Retinal pigment epithelial cell (primary cell): ENCODE results near the gene KAT7.
A peak's percentile ranks its signal among the peaks of the same experiment; 100 is the strongest.

Source experiments
- DNase-seq: peaks from one replicate; pipeline ENCODE4 v3.0.0-alpha.2; 2010; ENCODE audit warnings: low read depth
- H3K4me3 ChIP-seq: 2 replicates; pipeline ENCODE4 v1.5.1; 2011; ENCODE audit warnings: mild to moderate bottlenecking, low read length, control low read depth, moderate library complexity
- TF ChIP-seq, protein P1 (sequence below): conservative IDR thresholded peaks from 2 replicates; pipeline ENCODE4 v1.5.1; 2011; ENCODE audit warnings: low read depth, low read length, control low read depth, inconsistent platforms

KAT7 gene

DNA sequence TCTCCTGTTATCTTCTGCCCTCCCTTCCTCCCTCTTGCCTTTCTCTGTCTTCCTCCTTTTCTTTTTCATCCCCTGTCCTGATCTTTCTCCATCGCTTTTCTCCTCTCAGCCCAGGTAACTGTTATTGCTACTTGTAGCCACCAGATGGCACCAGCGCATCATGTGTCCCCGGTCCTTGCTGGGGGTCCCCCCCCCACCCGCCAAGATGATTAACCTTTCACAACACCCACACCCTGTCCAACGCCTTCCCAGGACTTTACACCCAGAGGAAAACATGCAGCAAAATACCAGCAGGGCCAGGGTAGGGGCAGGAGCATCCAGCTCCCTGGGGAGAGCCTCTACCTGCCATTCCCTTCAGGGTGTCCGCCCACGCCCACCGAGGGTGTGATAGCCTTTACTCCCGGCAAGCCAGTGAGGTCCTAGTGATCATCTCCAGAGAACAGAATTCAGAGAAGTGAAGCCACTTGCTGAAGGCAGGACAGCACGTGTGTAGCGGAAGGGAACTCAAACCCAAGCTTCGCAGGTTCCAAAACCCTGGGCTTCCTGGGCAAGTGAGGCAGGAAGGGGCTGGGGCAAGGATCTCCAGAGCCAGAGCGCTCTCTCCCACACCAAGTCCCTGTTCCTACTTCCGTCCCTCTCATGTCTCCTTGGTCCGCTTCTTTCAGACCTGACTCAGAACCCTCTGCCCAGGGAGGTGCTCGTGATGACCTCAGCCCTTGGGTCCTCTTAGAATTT is 72.8 kb downstream of the KAT7 start:
- no peak overlapping the region for H3K4me3 ChIP-seq
- DNase-seq, result no peak
- TF ChIP-seq, protein P1, sequence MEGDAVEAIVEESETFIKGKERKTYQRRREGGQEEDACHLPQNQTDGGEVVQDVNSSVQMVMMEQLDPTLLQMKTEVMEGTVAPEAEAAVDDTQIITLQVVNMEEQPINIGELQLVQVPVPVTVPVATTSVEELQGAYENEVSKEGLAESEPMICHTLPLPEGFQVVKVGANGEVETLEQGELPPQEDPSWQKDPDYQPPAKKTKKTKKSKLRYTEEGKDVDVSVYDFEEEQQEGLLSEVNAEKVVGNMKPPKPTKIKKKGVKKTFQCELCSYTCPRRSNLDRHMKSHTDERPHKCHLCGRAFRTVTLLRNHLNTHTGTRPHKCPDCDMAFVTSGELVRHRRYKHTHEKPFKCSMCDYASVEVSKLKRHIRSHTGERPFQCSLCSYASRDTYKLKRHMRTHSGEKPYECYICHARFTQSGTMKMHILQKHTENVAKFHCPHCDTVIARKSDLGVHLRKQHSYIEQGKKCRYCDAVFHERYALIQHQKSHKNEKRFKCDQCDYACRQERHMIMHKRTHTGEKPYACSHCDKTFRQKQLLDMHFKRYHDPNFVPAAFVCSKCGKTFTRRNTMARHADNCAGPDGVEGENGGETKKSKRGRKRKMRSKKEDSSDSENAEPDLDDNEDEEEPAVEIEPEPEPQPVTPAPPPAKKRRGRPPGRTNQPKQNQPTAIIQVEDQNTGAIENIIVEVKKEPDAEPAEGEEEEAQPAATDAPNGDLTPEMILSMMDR, result peak; percentile 76

DNA sequence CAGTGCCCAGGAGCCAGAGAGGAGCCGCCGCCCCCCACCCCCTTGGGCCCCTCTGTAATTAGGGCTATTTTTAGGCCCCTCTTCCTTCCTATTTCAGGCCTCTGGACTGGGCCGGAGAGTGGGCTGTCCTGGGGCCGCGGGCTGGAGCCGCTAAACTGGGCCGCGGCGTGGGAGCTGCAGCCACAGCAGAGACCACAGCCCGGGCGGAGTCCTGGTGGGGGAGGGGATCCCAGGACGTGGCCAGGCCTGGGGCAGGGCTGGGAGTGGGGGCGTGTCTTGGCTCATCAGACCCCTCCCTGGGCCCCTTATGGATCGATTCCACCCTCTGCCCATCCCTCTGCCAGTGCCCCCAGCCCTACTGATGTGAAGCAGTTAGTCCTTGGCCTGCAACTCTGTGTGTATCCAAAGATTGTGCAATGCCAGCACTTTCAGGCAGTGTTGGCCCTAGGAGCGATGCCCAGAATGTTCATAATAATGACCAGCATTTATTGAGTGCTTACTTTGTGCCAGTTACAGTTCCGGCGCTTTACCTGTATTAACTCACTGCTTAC is 74.4 kb downstream of the KAT7 start:
- DNase-seq, result no peak
- H3K4me3 ChIP-seq, result no peak overlapping the region
- TF ChIP-seq, protein P1, result no peak

DNA sequence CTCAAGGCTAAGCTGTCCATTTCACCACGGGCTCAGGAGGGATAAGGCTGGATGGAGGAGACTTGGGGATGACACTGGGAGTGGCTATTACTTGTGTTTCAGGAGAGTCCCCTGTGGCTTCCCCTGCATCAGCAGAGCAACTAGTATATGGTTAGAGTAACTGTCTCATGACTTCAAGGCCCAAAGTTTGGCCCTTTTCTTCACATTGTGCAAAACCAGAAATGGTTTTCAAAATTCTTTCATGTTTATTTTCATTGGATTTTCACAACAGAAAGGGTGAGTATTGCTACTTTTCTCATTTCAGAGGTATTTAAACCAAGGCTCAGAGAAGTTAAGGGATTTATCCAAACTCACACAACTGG is 77.5 kb downstream of the KAT7 start:
- DNase-seq, result no peak
- TF ChIP-seq, protein P1, result no peak
- no peak overlapping the region for H3K4me3 ChIP-seq

DNA sequence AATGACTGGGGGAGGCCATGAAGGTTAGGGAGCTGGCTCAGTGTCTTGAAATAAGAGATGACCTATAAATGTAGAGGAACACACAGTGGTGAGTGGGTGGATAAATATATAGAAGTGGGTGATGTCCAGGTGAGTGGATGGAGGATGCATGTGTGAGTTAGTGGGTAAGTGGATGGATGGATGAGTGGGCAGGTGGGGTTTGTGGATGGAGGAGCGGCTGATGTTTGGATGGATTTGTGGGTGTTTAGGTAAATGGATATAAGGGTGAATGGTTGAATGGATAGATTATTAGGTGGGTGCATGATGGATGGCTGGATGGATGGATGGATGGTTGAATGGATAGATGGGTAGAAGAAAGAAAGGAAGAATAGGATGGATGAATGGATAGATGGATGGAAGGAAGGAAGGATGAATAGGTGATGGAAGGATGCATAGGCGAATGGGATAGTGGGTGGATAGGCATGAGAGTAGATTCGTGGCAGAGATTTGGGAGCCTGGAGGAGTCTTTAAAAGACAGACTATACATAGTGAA is 78.5 kb downstream of the KAT7 start:
- no peak overlapping the region for H3K4me3 ChIP-seq
- TF ChIP-seq, protein P1, result no peak
- DNase-seq, result no peak

DNA sequence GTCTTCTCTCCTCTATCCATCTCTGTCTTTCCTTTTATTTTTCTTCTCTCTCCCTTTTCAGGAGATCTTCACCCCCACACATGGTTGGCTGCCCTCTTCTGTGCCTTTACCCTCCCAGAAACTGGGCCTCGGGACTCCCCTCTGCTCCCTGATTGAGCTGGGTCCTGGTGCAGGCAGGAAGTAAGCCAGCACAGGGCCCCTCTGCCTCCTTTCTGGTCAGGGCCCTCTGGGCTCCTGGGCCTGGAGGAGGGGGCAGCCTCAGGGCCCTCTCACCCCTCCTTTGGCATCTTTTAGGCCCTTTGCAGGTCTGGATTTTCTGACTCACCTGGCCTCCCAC is 80.5 kb downstream of the KAT7 start:
- H3K4me3 ChIP-seq, result no peak overlapping the region
- TF ChIP-seq, protein P1, result no peak
- DNase-seq, result no peak

DNA sequence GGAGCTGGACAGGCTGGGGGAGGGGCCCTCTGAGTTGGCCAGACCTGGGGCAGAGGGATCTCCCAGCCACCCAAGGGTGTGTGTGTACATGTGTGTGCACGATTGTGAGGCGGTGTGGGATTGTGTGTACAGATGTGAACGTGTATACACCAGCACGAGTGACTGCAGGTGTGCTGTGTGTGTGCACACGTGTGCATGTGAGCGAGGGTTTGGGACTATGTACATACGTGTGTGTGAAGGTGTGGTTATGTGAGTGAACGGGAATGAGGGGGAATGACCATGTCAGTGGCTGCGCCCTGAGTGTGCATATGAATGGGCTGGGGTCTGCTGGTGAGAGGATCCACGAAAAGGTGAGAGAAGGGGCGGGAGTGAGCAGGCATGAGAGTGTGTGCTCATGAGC is 81.8 kb downstream of the KAT7 start:
- TF ChIP-seq, protein P1, result no peak
- DNase-seq, result no peak
- H3K4me3 ChIP-seq, result no peak overlapping the region

DNA sequence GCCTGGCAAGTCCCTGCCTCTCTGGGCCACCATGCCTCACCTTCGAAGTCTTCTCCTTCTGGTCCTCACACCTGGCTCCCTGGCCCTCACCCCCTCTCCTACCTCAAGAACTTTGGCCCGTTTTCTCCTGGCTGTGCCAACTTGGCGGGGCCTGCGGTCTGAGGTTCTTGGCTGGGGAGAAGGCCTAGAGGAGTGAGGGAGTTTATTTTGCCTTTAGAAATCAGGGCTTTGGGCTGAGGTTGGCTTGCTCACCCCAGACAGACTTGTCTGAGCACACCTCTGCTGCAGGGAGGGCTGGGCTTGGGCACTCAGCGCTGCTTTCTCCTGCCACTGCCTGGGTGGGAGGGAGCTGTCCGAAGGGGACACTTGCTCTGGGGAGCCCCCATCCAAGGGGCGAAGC is 82.7 kb downstream of the KAT7 start:
- no peak for DNase-seq
- H3K4me3 ChIP-seq, result no peak overlapping the region
- TF ChIP-seq, protein P1, result no peak
